H7 (cell line): ENCODE results near the gene ACIN1. TPM values are rescaled to one million over a fixed set of nuclear protein-coding genes. Genes with fewer than 3 reads are reported as not detected.
A peak's percentile ranks its signal among the peaks of the same experiment; 100 is the strongest.

Experiments used
- DNase-seq: peaks from one replicate; pipeline ENCODE4 v3.0.0; 2012
- H3K27me3 ChIP-seq: 2 replicates; pipeline ENCODE4 v1.6.0; 2011; ENCODE audit warnings: mild to moderate bottlenecking, low read length; ENCODE audit not compliant: control insufficient read depth, insufficient read depth
- H3K36me3 ChIP-seq: replicated peaks from 2 replicates; pipeline ENCODE4 v1.5.1; 2011; ENCODE audit warnings: low read length; ENCODE audit not compliant: control insufficient read depth, insufficient read depth
- H3K4me3 ChIP-seq: 2 replicates; pipeline ENCODE4 v1.5.1; 2011; ENCODE audit warnings: low read depth, mild to moderate bottlenecking, control low read depth, low read length, moderate library complexity; ENCODE audit not compliant: insufficient read depth
- total RNA-seq: library from RNA; depleted of rRNA; stranded (reverse); fragments of >200 nt; shearing (Covaris generic); gene quantifications from 2 replicates; pipeline ENCODE4 v1.2.3, GENCODE V29; 2014

Gene ACIN1
- total RNA-seq, 1 experiment from 2014 or later = 89.5 TPM

GRCh38 chr14:23093104-23093503 is 1.8 kb downstream of the ACIN1 start:
- H3K27me3 ChIP-seq = no peaks in the 10 kb centered on the region
- H3K36me3 ChIP-seq = peaks cover 40% of the 10 kb centered on the region
- no peak for DNase-seq
- H3K4me3 ChIP-seq = no peak overlapping the region

- DNase-seq = no peak
- H3K27me3 ChIP-seq = no peaks in the 10 kb centered on the region
- H3K36me3 ChIP-seq = peaks cover 36% of the 10 kb centered on the region
- no peak overlapping the region for H3K4me3 ChIP-seq
Measured at GRCh38 chr14:23091294-23092225, 3.4 kb downstream of the ACIN1 start.

GRCh38 chr14:23090254-23090636 is 4.7 kb downstream of the ACIN1 start:
- H3K4me3 ChIP-seq = no peak overlapping the region
- H3K36me3 ChIP-seq = peaks cover 39% of the 10 kb centered on the region
- DNase-seq = no peak
- no peaks in the 10 kb centered on the region for H3K27me3 ChIP-seq

- Histone ChIP-seq H3K4me3 (no peak overlapping the region), H3K27me3 (no peaks in the 10 kb centered on the region), H3K36me3 (peaks cover 39% of the 10 kb centered on the region)
- DNase-seq = no peak
Measured at GRCh38 chr14:23089498-23090253, 5.3 kb downstream of the ACIN1 start.

- Histone ChIP-seq H3K36me3 (peaks cover 28% of the 10 kb centered on the region), H3K4me3 (no peak overlapping the region), H3K27me3 (no peaks in the 10 kb centered on the region)
- no peak for DNase-seq
Measured at GRCh38 chr14:23086565-23086964, 8.4 kb downstream of the ACIN1 start.

GRCh38 chr14:23085458-23085857 is 9.5 kb downstream of the ACIN1 start:
- peaks cover 28% of the 10 kb centered on the region for H3K36me3 ChIP-seq
- no peak for DNase-seq
- no peaks in the 10 kb centered on the region for H3K27me3 ChIP-seq
- no peak overlapping the region for H3K4me3 ChIP-seq

- H3K36me3 ChIP-seq = peaks cover 42% of the 10 kb centered on the region
- no peaks in the 10 kb centered on the region for H3K27me3 ChIP-seq
- no peak for DNase-seq
- H3K4me3 ChIP-seq = no peak overlapping the region
Measured at GRCh38 chr14:23080474-23080873, 14.5 kb downstream of the ACIN1 start.

GRCh38 chr14:23079716-23080115 is 15.2 kb downstream of the ACIN1 start:
- Histone ChIP-seq H3K27me3 (no peaks in the 10 kb centered on the region), H3K4me3 (no peak overlapping the region), H3K36me3 (peaks cover 46% of the 10 kb centered on the region)
- DNase-seq = no peak

- Histone ChIP-seq H3K4me3 (no peak overlapping the region), H3K27me3 (no peaks in the 10 kb centered on the region), H3K36me3 (peaks cover 46% of the 10 kb centered on the region)
- no peak for DNase-seq
Measured at GRCh38 chr14:23078692-23079116, 16.2 kb downstream of the ACIN1 start.

GRCh38 chr14:23077962-23078361 is 17.0 kb downstream of the ACIN1 start:
- DNase-seq = no peak
- Histone ChIP-seq H3K36me3 (peaks cover 48% of the 10 kb centered on the region), H3K27me3 (no peaks in the 10 kb centered on the region), H3K4me3 (no peak overlapping the region)

GRCh38 chr14:23076785-23077408 is 18.0 kb downstream of the ACIN1 start:
- peaks cover 51% of the 10 kb centered on the region for H3K36me3 ChIP-seq
- peak; percentile 58 for DNase-seq
- H3K4me3 ChIP-seq = no peak overlapping the region
- H3K27me3 ChIP-seq = no peaks in the 10 kb centered on the region

- Histone ChIP-seq H3K27me3 (no peaks in the 10 kb centered on the region), H3K36me3 (peaks cover 41% of the 10 kb centered on the region), H3K4me3 (no peak overlapping the region)
- no peak for DNase-seq
Measured at GRCh38 chr14:23074906-23075305, 20.0 kb downstream of the ACIN1 start.

GRCh38 chr14:23071921-23072539 is 22.9 kb downstream of the ACIN1 start:
- Histone ChIP-seq H3K36me3 (peaks cover 36% of the 10 kb centered on the region), H3K4me3 (no peak overlapping the region; the same call in 1 of the 2 replicates), H3K27me3 (no peaks in the 10 kb centered on the region)
- peak; percentile 55 for DNase-seq

- DNase-seq = peak; percentile 92
- Histone ChIP-seq H3K27me3 (no peaks in the 10 kb centered on the region), H3K36me3 (peaks cover 38% of the 10 kb centered on the region), H3K4me3 (peak overlapping the region; percentile 82)
Measured at GRCh38 chr14:23071244-23071920, 23.6 kb downstream of the ACIN1 start.
